Nephron progenitor cell (in vitro differentiated cells): Measurements from ENCODE around the gene KCNK3.
A peak's percentile ranks its signal among the peaks of the same experiment; 100 is the strongest.

Experiments
- DNase-seq: peaks from one replicate; pipeline ENCODE4 v3.0.0; 2021
- H3K27ac Mint-ChIP-seq: 2 replicates; pipeline ENCODE4 v1.8.0; 2021; ENCODE audit warnings: mild to moderate bottlenecking, moderate library complexity, mixed read lengths
- H3K27me3 Mint-ChIP-seq: 2 replicates; pipeline ENCODE4 v1.8.0; 2021; ENCODE audit warnings: mild to moderate bottlenecking, low read depth, mixed read lengths; ENCODE audit not compliant: poor library complexity
- H3K36me3 Mint-ChIP-seq: 2 replicates; pipeline ENCODE4 v1.8.0; 2021; ENCODE audit warnings: low read depth, mixed read lengths
- H3K4me1 Mint-ChIP-seq: 2 replicates; pipeline ENCODE4 v1.8.0; 2021; ENCODE audit warnings: mixed read lengths
- H3K4me3 Mint-ChIP-seq: 2 replicates; pipeline ENCODE4 v1.8.0; 2021; ENCODE audit warnings: mild to moderate bottlenecking, moderate library complexity, mixed read lengths
- H3K9me3 Mint-ChIP-seq: 2 replicates; pipeline ENCODE4 v1.8.0; 2021; ENCODE audit warnings: mild to moderate bottlenecking, moderate library complexity, mixed read lengths
- CTCF ChIP-seq: fragments of 200-600 bp; sonication (generic); IDR thresholded peaks from 2 replicates; pipeline ENCODE4 v1.5.0; 2021; ENCODE audit warnings: antibody characterized with exemption

Gene KCNK3

GRCh38 chr2:26648516-26648915 lies 44.0 kb upstream of the KCNK3 start:
- DNase-seq, result no peak
- Mint-ChIP-seq H3K4me1 (peaks cover 49% of the 10 kb centered on the region), H3K4me3 (no peak overlapping the region)

DNA sequence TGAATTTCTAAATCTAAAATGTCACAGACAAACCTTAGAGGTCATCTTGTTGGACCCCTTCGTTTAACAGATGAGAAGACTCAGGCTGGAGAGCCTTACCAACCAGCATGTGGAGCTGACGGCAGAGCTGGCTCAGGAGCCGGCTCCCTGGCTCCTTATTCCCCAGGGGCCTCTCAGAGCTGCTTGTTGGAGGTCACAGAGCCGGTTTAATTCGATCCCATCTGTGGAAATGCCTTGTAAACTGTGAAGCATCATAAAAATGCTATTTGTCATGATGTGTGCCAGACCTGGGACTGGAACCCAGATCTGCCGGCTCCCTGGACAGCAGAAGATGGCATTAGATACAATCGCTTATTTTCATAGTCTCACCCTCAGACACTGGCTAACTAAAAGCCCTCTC lies 43.2 kb upstream of the KCNK3 start:
- H3K4me1 Mint-ChIP-seq, result peaks cover 50% of the 10 kb centered on the region

More at GRCh38 chr2:26648516-26648915, 44.0 kb upstream of the KCNK3 start:
- Mint-ChIP-seq H3K9me3 (no peaks in the 10 kb centered on the region), H3K36me3 (no peaks in the 10 kb centered on the region), H3K27ac (no peak overlapping the region), H3K27me3 (peaks cover 21% of the 10 kb centered on the region)
- no peak for TF ChIP-seq CTCF

DNA sequence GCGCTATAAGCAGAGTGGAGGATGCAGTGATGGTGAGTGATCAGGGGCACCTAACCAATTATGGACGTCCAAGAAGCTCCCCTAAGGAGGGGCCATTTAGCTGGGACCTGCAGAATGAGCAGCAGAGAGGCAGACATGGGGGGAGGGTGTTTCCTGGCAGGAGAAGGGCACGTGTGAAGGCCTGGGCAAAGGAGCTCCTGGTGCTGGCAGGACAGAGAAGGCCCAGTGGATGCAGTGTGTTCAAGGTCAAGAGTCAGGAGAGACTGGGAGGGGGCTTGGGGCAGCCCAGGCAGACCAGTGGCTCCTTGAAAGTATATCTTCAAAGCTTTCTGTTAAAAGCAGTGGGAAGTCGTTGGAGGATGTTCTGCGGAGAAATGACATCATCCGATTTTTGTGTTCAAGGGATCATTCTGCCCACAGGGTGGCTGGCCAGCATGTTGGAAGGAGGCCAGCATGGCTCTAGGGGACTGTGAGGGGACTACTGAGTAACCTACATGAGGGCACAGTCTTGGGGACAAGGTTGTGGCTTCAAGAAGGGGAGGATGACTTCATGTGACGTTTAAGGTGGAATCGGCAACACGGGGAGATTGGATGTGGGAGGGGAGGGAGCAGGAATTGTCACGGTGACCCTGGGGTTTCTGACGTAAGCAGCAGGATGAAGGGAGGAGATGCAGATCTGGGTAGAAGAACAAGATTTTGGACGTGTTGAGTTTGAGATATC lies 42.4 kb upstream of the KCNK3 start:
- TF ChIP-seq CTCF, result no peak
- H3K9me3 Mint-ChIP-seq, result no peaks in the 10 kb centered on the region
- no peak overlapping the region for H3K4me3 Mint-ChIP-seq
- peaks cover 51% of the 10 kb centered on the region for H3K4me1 Mint-ChIP-seq
- no peak for DNase-seq
- H3K36me3 Mint-ChIP-seq, result no peaks in the 10 kb centered on the region
- peaks cover 19% of the 10 kb centered on the region for H3K27me3 Mint-ChIP-seq
- H3K27ac Mint-ChIP-seq, result peak overlapping the region; percentile 62

More for the DNA sequence above, 43.2 kb upstream of the KCNK3 start:
- Mint-ChIP-seq H3K27me3 (peaks cover 26% of the 10 kb centered on the region), H3K27ac (no peak overlapping the region), H3K4me3 (no peak overlapping the region), H3K9me3 (no peaks in the 10 kb centered on the region), H3K36me3 (no peaks in the 10 kb centered on the region)
- TF ChIP-seq CTCF, result no peak
- DNase-seq, result no peak

DNA sequence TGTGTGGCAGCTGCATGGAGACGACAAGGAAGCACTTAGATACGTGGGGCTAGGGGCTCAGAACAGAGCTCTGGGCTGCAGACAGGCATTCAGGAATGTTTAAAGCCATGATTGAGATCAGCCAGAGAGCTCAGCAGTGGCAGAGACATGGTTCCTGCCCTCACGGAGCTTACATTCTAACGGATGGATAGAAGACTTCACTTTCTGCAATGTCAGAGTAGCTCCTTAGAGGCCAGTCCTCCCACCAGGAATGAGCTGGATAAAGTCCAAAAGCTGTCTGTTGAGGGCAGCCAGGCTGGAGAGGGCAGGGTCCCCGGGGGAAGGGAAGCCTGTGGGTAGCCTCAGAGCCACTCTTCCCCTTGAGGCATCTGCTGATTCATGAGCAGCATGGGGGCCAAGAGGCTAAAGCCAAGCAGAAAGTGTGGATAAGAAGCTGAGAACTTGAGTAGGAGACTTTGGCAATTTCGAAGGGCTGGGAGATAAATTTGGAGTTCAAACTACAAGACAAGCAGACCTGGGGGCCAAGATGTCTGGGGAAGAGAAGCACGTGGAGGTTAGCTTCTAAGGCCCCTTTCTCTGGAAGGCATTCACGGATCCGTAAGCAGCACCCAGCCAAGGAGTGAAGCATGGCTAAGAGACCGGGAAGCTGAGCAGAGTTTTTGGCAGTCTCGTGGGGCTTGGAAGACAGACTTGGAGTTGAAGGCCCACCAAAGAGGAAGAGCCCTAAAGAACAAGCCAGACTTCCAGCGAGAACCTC lies 41.6 kb upstream of the KCNK3 start:
- Mint-ChIP-seq H3K27me3 (peaks cover 18% of the 10 kb centered on the region), H3K4me3 (no peak overlapping the region), H3K36me3 (no peaks in the 10 kb centered on the region), H3K4me1 (peaks cover 51% of the 10 kb centered on the region), H3K9me3 (no peaks in the 10 kb centered on the region), H3K27ac (no peak overlapping the region)
- no peak for TF ChIP-seq CTCF
- DNase-seq, result no peak

- Mint-ChIP-seq H3K4me3 (no peak overlapping the region), H3K4me1 (peaks cover 51% of the 10 kb centered on the region), H3K36me3 (no peaks in the 10 kb centered on the region), H3K27me3 (peaks cover 15% of the 10 kb centered on the region), H3K27ac (no peak overlapping the region), H3K9me3 (no peaks in the 10 kb centered on the region)
- TF ChIP-seq CTCF, result no peak
- no peak for DNase-seq
Observed at GRCh38 chr2:26651470-26651771, 41.1 kb upstream of the KCNK3 start.

- no peak for TF ChIP-seq CTCF
- Mint-ChIP-seq H3K4me3 (no peak overlapping the region), H3K27ac (no peak overlapping the region), H3K9me3 (no peaks in the 10 kb centered on the region), H3K27me3 (peaks cover 15% of the 10 kb centered on the region), H3K4me1 (peaks cover 51% of the 10 kb centered on the region), H3K36me3 (no peaks in the 10 kb centered on the region)
- DNase-seq, result no peak
Observed at GRCh38 chr2:26651799-26652198, 40.7 kb upstream of the KCNK3 start.
